PC-3 (cell line): Measurements from ENCODE around the gene SIGLEC14. TPM values are rescaled to one million over a fixed set of nuclear protein-coding genes. Genes with fewer than 3 reads are reported as not detected.

Experiments used
- ATAC-seq: fragments of 200-7000 bp; cut with Tn5 transposase; 2 replicates; pipeline ENCODE4 v1.9.1; 2020; ENCODE audit warnings: mild to moderate bottlenecking, moderate library complexity
- BruUV-seq: library from RNA; stranded (reverse); fragments of 400-500 nt; replicated peaks from 2 replicates; lab custom pipeline; 2021; lab: Mats Ljungman, UMichigan
- CTCF ChIA-PET: fragments of 300-600 bp; sonication (Branson Sonifier 250); formaldehyde crosslinking; loops from one replicate; lab custom pipeline; 2022; ENCODE audit warnings: antibody characterized with exemption; lab: Charles Lee
- POLR2A ChIA-PET: fragments of 300-600 bp; sonication (Branson Sonifier 250); formaldehyde crosslinking; loops from one replicate; lab custom pipeline; 2022; ENCODE audit warnings: antibody characterized with exemption; ENCODE audit not compliant: unreplicated experiment; lab: Charles Lee
- DNase-seq: peaks from one replicate; pipeline ENCODE4 v3.0.0-alpha.2; 2015
- H2AFZ ChIP-seq: fragments of 300-600 bp; sonication (generic); 2 replicates; pipeline ENCODE4 v1.6.0; 2016; ENCODE audit warnings: antibody characterized with exemption, low read length
- H3F3A ChIP-seq: fragments of 300-600 bp; sonication (generic); one replicate; pipeline ENCODE4 v1.6.0; 2017; ENCODE audit warnings: antibody characterized with exemption, low read length, control low read depth, mild to moderate bottlenecking; ENCODE audit not compliant: unreplicated experiment
- H3K27ac ChIP-seq: fragments of 300-600 bp; sonication (generic); 2 replicates; pipeline ENCODE4 v1.5.1; 2016; ENCODE audit warnings: mild to moderate bottlenecking, low read length
- H3K27me3 ChIP-seq: fragments of 300-600 bp; sonication (generic); 2 replicates; pipeline ENCODE4 v1.6.1; 2016; ENCODE audit warnings: low read length, mixed read lengths
- H3K36me3 ChIP-seq: fragments of 300-600 bp; sonication (generic); 2 replicates; pipeline ENCODE4 v1.6.1; 2016; ENCODE audit warnings: low read depth, mixed run types, low read length, mixed read lengths
- H3K4me1 ChIP-seq: fragments of 300-600 bp; sonication (generic); 2 replicates; pipeline ENCODE4 v1.5.1; 2016; ENCODE audit warnings: low read length; ENCODE audit not compliant: insufficient read depth
- H3K4me2 ChIP-seq: fragments of 300-600 bp; sonication (generic); 2 replicates; pipeline ENCODE4 v1.6.0; 2016; ENCODE audit warnings: low read length
- H3K4me3 ChIP-seq: fragments of 300-600 bp; sonication (generic); 2 replicates; pipeline ENCODE4 v1.5.1; 2016; ENCODE audit warnings: mild to moderate bottlenecking, low read length, mixed read lengths
- H3K79me2 ChIP-seq: fragments of 300-600 bp; sonication (generic); 2 replicates; pipeline ENCODE4 v1.6.1; 2017; ENCODE audit warnings: low read length, mixed read lengths
- H3K9ac ChIP-seq: fragments of 300-600 bp; sonication (generic); 2 replicates; pipeline ENCODE4 v1.6.0; 2016; ENCODE audit warnings: mild to moderate bottlenecking, low read length
- H3K9me2 ChIP-seq: fragments of 300-600 bp; sonication (generic); replicated peaks from 2 replicates; pipeline ENCODE4 v1.6.1; 2016; ENCODE audit warnings: mixed run types, low read length, mixed read lengths
- H3K9me3 ChIP-seq: fragments of 300-600 bp; sonication (generic); 2 replicates; pipeline ENCODE4 v1.6.1; 2016; ENCODE audit warnings: low read length, mixed read lengths
- H4K20me1 ChIP-seq: fragments of 300-600 bp; sonication (generic); 2 replicates; pipeline ENCODE4 v1.6.1; 2016; ENCODE audit warnings: low read length, mixed read lengths
- CTCF ChIP-seq: fragments of 300-600 bp; sonication (generic); conservative IDR thresholded peaks from 2 replicates; pipeline ENCODE4 v1.5.1; 2017; ENCODE audit warnings: antibody characterized with exemption, low read depth, mild to moderate bottlenecking, low read length
- EZH2 ChIP-seq: fragments of 300-600 bp; sonication (generic); IDR thresholded peaks from one replicate; pipeline ENCODE4 v1.6.1; 2017; ENCODE audit warnings: antibody characterized with exemption, mild to moderate bottlenecking, low read length; ENCODE audit not compliant: unreplicated experiment
- EZH2phosphoT487 ChIP-seq: fragments of 300-600 bp; sonication (generic); IDR thresholded peaks from 2 replicates; pipeline ENCODE4 v1.6.1; 2018; ENCODE audit warnings: mild to moderate bottlenecking, antibody characterized with exemption, low read length, borderline replicate concordance
- intact Hi-C: fragments of 100-400 bp; cut with micrococcal nuclease; formaldehyde crosslinking; loops from 2 replicates; pipeline ENCODE4 v1.9.0; 2023
- total RNA-seq: library from RNA; depleted of rRNA; stranded (reverse); fragments of >200 nt; gene quantifications from 2 replicates; pipeline ENCODE4 v1.2.3, GENCODE V29; 2014

Gene SIGLEC14
- total RNA-seq, 1 experiment from 2014 or later = not detected

- TF ChIP-seq CTCF (no peak), EZH2phosphoT487 (no peak), EZH2 (no peak)
- Histone ChIP-seq H3F3A (no peaks in the 10 kb centered on the region), H3K27me3 (no peaks in the 10 kb centered on the region), H3K79me2 (peaks cover 95% of the 10 kb centered on the region), H3K9ac (peak overlapping the region; percentile 74; the same call in 1 of the 2 replicates), H3K4me3 (peak overlapping the region; percentile 76), H3K36me3 (peaks cover 31% of the 10 kb centered on the region), H3K4me1 (peaks cover 37% of the 10 kb centered on the region), H3K4me2 (peak overlapping the region; percentile 91), H3K9me3 (no peaks in the 10 kb centered on the region), H2AFZ (peak overlapping the region; percentile 51; the same call in 1 of the 2 replicates), H3K9me2 (no peaks in the 10 kb centered on the region), H3K27ac (no peak overlapping the region), H4K20me1 (peaks cover 27% of the 10 kb centered on the region)
- BruUV-seq = no TSS peak
- CTCF ChIA-PET = no interaction called here
- POLR2A ChIA-PET = no interaction called here
- ATAC-seq (no peak), DNase-seq (no peak)
- intact Hi-C loops = no loop called here
Measured at GRCh38 chr19:51691074-51691583, 44.5 kb upstream of the SIGLEC14 start.

- H3K9me3 ChIP-seq = no peaks in the 10 kb centered on the region
- TF ChIP-seq EZH2 (no peak), CTCF (no peak), EZH2phosphoT487 (no peak)
- H3K27me3 ChIP-seq = no peaks in the 10 kb centered on the region
- no TSS peak for BruUV-seq
- intact Hi-C loops = no loop called here
- peaks cover 26% of the 10 kb centered on the region for H3K36me3 ChIP-seq
- peak overlapping the region; percentile 27 for H3K27ac ChIP-seq
- DNase-seq (peak; percentile 68), ATAC-seq (peak; percentile 4; the same call in 1 of the 2 replicates)
- H4K20me1 ChIP-seq = peaks cover 27% of the 10 kb centered on the region
- peak overlapping the region; percentile 76 for H3K4me3 ChIP-seq
- H3K4me1 ChIP-seq = peaks cover 42% of the 10 kb centered on the region
- H3K4me2 ChIP-seq = peak overlapping the region; percentile 91
- POLR2A ChIA-PET = no interaction called here
- CTCF ChIA-PET = no interaction called here
- peak overlapping the region; percentile 66 for H2AFZ ChIP-seq
- H3K9me2 ChIP-seq = no peaks in the 10 kb centered on the region
- peak overlapping the region; percentile 74 for H3K9ac ChIP-seq
- H3K79me2 ChIP-seq = peaks cover 89% of the 10 kb centered on the region
- H3F3A ChIP-seq = no peaks in the 10 kb centered on the region
Measured at GRCh38 chr19:51690454-51691073, 43.9 kb upstream of the SIGLEC14 start.
